Effector memory CD4-positive, alpha-beta T cell (primary cell): Measurements from ENCODE around the gene PTPRM.

Experiments used
- DNase-seq, 3 donors: peaks; one replicate each; pipeline ENCODE4 v3.0.0-alpha.2; 2020
- H3K27ac ChIP-seq: 2 replicates; pipeline ENCODE4 v1.7.0; 2013; ENCODE audit warnings: mild to moderate bottlenecking, low read length, moderate library complexity; ENCODE audit not compliant: insufficient read depth, poor library complexity, severe bottlenecking
- H3K27me3 ChIP-seq: replicated peaks from 2 replicates; pipeline ENCODE4 v1.7.0; 2013; ENCODE audit warnings: mild to moderate bottlenecking, low read length; ENCODE audit not compliant: insufficient read depth, control insufficient read depth, poor library complexity, severe bottlenecking
- H3K36me3 ChIP-seq: 2 replicates; pipeline ENCODE4 v1.7.0; 2013; ENCODE audit warnings: mild to moderate bottlenecking, low read length, moderate library complexity; ENCODE audit not compliant: control insufficient read depth, insufficient read depth
- H3K4me1 ChIP-seq: 2 replicates; pipeline ENCODE4 v1.7.0; 2013; ENCODE audit warnings: low read length, mild to moderate bottlenecking; ENCODE audit not compliant: control insufficient read depth, insufficient read depth, poor library complexity, severe bottlenecking
- H3K4me3 ChIP-seq: 2 replicates; pipeline ENCODE4 v1.7.0; 2013; ENCODE audit warnings: low read length, low read depth, mild to moderate bottlenecking; ENCODE audit not compliant: insufficient read depth, poor library complexity, severe bottlenecking
- H3K9me3 ChIP-seq: 2 replicates; pipeline ENCODE4 v1.7.0; 2013; ENCODE audit warnings: mild to moderate bottlenecking, low read length, moderate library complexity; ENCODE audit not compliant: control insufficient read depth

The PTPRM gene

DNA sequence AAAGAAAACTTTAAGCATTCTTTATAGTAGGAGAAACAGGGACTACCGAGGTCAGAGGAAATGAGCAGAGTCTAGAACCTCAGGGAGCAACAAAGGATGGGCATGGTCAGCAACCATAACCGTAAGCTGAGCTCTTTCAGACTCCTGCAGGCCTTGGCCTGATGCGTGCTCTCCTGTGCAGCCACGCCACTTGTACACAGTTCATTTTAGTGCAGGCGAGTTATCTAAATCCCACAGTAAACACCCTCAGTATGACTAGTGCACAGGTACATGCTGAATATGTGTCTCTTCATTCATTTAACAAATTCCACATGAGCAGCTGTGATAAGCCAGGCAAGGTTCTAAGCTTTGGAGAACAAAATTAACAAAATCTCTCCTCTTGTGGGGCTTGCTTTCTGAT is 640.9 kb downstream of the PTPRM start:
- Histone ChIP-seq H3K4me3 (no peak overlapping the region), H3K9me3 (no peaks in the 10 kb centered on the region), H3K36me3 (no peaks in the 10 kb centered on the region), H3K4me1 (no peaks in the 10 kb centered on the region), H3K27me3 (no peaks in the 10 kb centered on the region), H3K27ac (no peak overlapping the region)
- DNase-seq, result no peak

- no peaks in the 10 kb centered on the region for H3K9me3 ChIP-seq
- DNase-seq, result no peak
Measured at GRCh38 chr18:8208716-8209115, 641.6 kb downstream of the PTPRM start.

DNA sequence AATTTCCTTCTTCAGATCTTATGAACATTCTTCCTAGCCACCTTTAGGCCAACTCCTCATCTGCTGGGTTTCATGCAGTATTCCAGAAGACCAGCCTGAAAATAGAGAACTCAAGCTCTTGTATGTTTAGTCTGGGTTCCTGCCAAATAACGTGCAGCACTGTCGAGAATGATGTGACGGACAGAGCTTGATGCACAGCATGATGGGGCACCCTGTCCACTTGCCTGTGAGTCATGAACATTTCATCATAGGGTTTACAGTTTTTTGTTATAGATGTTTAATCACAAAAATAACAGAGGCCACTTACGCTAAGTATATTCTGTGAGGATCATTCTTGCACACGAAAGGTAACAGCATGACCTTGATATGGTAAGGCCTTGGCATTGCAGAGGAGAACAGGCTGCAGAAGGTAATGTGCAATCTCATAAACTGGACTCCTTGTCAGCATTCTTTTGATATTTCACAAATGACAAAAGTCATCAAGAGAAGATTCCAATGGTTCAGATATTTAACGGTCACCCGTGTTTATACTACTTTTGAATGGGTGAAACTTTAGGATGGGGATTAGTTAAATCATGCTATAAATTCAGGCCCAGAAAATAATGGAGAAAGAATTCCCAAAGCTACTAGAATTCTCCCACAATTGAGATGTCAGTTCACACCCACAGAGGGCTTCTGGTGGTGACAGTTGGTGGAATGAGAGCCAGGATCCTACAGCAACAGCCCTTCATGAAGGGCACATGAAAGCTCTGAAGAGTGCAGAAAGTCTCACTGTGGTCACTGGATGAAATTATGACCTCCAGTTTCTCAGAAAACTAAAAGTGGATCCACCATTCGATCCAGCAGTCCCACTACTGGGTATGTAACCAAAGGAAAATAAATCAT is 646.0 kb downstream of the PTPRM start:
- H3K36me3 ChIP-seq, result no peaks in the 10 kb centered on the region
- no peaks in the 10 kb centered on the region for H3K27me3 ChIP-seq
- no peaks in the 10 kb centered on the region for H3K4me1 ChIP-seq
- no peak overlapping the region for H3K27ac ChIP-seq
- H3K9me3 ChIP-seq, result no peaks in the 10 kb centered on the region
- H3K4me3 ChIP-seq, result no peak overlapping the region
- no peak for DNase-seq

More at GRCh38 chr18:8208716-8209115, 641.6 kb downstream of the PTPRM start:
- Histone ChIP-seq H3K27ac (no peak overlapping the region), H3K4me1 (no peaks in the 10 kb centered on the region), H3K4me3 (no peak overlapping the region), H3K36me3 (no peaks in the 10 kb centered on the region), H3K27me3 (no peaks in the 10 kb centered on the region)

GRCh38 chr18:8215741-8216140 is 648.6 kb downstream of the PTPRM start:
- Histone ChIP-seq H3K4me1 (no peaks in the 10 kb centered on the region), H3K36me3 (no peaks in the 10 kb centered on the region), H3K27me3 (no peaks in the 10 kb centered on the region), H3K27ac (no peak overlapping the region), H3K9me3 (no peaks in the 10 kb centered on the region), H3K4me3 (no peak overlapping the region)
- DNase-seq, result no peak

DNA sequence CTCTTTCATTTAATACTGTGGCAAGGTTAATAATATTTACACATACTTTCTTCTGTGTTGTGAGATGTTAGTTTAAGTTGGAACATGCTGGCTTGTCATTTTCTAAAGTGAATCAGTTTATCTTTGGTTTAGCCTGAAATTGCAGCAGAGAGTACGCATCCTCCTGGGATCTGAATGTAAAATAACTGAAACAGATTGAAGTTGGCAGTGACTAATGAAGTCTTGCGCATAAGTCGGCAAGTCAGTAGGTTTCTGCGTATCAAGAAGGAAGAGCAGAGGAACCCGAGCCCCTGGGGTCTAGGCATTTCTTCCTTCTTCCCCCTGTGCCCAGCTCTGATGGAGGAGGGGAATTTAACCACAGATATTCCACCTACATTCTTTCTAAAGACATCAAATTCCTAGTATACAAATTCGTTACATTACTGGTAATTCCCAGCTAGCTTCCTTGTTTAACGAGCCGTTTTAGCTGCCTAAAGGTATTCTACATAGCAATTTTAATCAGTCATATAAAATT is 650.0 kb downstream of the PTPRM start:
- no peaks in the 10 kb centered on the region for H3K9me3 ChIP-seq
- no peaks in the 10 kb centered on the region for H3K4me1 ChIP-seq
- H3K27me3 ChIP-seq, result no peaks in the 10 kb centered on the region
- DNase-seq, result no peak
- H3K4me3 ChIP-seq, result no peak overlapping the region
- H3K27ac ChIP-seq, result no peak overlapping the region
- H3K36me3 ChIP-seq, result no peaks in the 10 kb centered on the region

- Histone ChIP-seq H3K27me3 (no peaks in the 10 kb centered on the region), H3K36me3 (no peaks in the 10 kb centered on the region), H3K27ac (no peak overlapping the region), H3K9me3 (no peaks in the 10 kb centered on the region), H3K4me3 (no peak overlapping the region), H3K4me1 (no peaks in the 10 kb centered on the region)
- DNase-seq, result no peak
Measured at GRCh38 chr18:8218197-8218596, 651.1 kb downstream of the PTPRM start.

DNA sequence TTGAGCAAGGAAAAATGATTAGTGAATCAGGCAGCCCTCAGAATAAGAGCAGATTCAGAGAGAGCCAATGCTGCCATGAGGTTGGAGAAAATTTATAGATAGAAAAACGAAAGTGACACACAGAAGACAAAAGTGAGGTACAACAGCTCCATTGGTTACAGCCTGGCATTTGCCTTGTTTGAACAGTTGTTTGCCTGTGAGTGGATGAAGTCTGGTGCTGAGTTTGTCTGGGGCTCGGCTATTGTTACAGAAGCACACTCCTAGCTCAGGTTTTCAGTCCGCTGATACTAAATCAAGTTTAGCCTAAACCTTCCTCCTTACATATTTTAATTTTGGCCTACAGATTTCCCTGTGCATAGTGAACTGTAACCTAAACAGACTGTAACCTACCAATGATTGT is 654.3 kb downstream of the PTPRM start:
- Histone ChIP-seq H3K9me3 (no peaks in the 10 kb centered on the region), H3K27me3 (no peaks in the 10 kb centered on the region)

DNA sequence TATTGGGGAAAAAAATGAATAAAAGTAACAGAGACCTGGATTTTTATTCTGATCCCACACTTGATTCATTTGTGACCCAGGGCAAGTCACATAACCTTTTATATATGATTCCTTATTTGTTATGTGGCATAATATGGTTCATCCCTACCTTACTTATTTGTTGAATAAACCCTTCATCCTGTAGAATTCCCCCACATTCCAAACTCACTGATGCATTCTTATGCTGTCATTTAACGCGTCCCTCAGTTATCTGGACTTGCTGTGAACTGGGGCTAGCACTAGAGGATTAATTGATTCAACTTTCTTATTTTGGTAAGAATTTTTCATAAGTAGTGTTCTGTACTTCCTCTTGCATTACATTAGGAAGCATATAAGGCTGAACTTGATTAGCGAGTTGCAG is 657.5 kb downstream of the PTPRM start:
- Histone ChIP-seq H3K4me3 (no peak overlapping the region), H3K27me3 (no peaks in the 10 kb centered on the region), H3K36me3 (no peaks in the 10 kb centered on the region), H3K4me1 (no peaks in the 10 kb centered on the region), H3K27ac (no peak overlapping the region), H3K9me3 (no peaks in the 10 kb centered on the region)
- DNase-seq, result no peak

More for the DNA sequence above, 654.3 kb downstream of the PTPRM start:
- Histone ChIP-seq H3K4me3 (no peak overlapping the region), H3K27ac (no peak overlapping the region), H3K36me3 (no peaks in the 10 kb centered on the region), H3K4me1 (no peaks in the 10 kb centered on the region)
- no peak for DNase-seq

DNA sequence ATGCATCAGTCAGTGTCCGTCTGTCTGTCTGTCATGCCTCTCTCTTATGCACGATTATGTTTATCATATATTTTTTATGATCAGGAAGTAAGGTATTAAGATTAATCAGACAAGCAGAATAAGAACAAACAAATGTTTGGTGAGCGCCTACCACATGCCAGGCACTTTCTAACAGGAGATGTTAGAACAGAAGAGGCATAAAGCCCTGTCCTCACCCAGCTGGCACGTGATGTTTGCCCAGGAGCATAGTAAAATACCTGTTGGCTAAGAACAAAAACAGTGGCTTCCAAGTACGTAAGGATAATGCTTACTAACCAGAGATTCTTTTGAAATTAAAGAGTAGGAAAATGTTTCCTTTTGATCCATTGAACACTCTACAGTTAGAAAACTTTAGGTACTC is 661.9 kb downstream of the PTPRM start:
- H3K36me3 ChIP-seq, result no peaks in the 10 kb centered on the region

DNA sequence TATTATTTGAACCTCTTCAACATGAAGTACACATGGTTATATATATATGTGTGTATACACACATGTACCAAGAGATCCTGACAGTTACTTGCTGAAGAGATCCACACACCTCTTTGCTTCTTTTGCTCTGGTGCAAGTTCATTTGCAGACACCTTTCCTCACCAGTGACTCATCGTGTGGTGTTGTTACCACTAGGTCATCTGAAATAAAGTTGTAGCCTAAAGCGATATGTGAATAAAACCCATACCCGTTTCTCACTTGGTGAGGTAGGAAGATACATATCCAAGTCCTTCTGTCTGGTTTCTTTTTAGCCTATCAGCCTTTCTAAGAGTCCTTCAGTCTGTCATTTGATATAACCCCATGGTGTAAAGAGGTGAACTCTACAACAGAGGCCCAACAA is 662.7 kb downstream of the PTPRM start:
- no peak overlapping the region for H3K27ac ChIP-seq
- DNase-seq, result no peak
- no peaks in the 10 kb centered on the region for H3K36me3 ChIP-seq

More for the DNA sequence above, 661.9 kb downstream of the PTPRM start:
- DNase-seq, result no peak
- Histone ChIP-seq H3K27ac (no peak overlapping the region), H3K4me1 (no peaks in the 10 kb centered on the region), H3K9me3 (no peaks in the 10 kb centered on the region), H3K4me3 (no peak overlapping the region), H3K27me3 (no peaks in the 10 kb centered on the region)

More for the DNA sequence above, 662.7 kb downstream of the PTPRM start:
- H3K4me3 ChIP-seq, result no peak overlapping the region
- H3K27me3 ChIP-seq, result no peaks in the 10 kb centered on the region
- no peaks in the 10 kb centered on the region for H3K9me3 ChIP-seq
- H3K4me1 ChIP-seq, result no peaks in the 10 kb centered on the region
